ENCODE measurements around the gene CAMTA1.

DNA sequence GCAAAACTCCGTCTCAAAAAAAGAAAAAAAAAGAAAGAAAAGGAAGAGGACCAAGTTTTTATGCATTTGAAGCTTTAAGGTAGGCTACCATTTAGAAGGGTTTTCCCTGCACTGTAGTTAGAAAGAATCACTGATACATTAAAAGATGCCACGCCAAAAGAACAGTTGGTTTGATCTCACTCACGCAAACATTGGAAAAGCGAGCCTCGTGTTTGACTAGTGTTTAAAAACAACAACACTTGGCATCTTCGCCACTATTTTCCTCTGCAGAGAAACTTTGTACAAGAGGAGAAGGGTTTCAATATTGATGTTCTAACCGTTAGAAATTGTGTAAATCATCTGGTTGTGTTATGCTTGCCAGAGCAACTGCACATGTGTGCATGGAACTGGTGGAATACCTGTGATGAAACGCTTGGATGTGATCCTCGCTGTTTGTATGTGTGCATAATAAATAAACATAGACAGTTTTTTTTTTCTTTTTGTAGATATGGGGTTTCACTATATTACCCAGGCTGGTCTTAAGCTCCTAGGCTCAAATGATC lies 24.0 kb upstream of the CAMTA1 start:
- TF ChIP-seq, protein P1, sequence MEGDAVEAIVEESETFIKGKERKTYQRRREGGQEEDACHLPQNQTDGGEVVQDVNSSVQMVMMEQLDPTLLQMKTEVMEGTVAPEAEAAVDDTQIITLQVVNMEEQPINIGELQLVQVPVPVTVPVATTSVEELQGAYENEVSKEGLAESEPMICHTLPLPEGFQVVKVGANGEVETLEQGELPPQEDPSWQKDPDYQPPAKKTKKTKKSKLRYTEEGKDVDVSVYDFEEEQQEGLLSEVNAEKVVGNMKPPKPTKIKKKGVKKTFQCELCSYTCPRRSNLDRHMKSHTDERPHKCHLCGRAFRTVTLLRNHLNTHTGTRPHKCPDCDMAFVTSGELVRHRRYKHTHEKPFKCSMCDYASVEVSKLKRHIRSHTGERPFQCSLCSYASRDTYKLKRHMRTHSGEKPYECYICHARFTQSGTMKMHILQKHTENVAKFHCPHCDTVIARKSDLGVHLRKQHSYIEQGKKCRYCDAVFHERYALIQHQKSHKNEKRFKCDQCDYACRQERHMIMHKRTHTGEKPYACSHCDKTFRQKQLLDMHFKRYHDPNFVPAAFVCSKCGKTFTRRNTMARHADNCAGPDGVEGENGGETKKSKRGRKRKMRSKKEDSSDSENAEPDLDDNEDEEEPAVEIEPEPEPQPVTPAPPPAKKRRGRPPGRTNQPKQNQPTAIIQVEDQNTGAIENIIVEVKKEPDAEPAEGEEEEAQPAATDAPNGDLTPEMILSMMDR (IDR thresholded peaks at IDR 0.05) = no peak
- no peak for TF ChIP-seq POLR2AphosphoS5 (IDR thresholded peaks at IDR 0.05; ENCODE audit: low read depth, low read length)
